Measurements from ENCODE around the gene ZDHHC9. TPM values are rescaled to one million over a fixed set of nuclear protein-coding genes. Genes with fewer than 3 reads are reported as not detected.

The ZDHHC9 gene
- total and polyA plus RNA-seq, 3 donors from 2014 or later, result 6.9 to 9.4 (median 7.3) TPM

DNA sequence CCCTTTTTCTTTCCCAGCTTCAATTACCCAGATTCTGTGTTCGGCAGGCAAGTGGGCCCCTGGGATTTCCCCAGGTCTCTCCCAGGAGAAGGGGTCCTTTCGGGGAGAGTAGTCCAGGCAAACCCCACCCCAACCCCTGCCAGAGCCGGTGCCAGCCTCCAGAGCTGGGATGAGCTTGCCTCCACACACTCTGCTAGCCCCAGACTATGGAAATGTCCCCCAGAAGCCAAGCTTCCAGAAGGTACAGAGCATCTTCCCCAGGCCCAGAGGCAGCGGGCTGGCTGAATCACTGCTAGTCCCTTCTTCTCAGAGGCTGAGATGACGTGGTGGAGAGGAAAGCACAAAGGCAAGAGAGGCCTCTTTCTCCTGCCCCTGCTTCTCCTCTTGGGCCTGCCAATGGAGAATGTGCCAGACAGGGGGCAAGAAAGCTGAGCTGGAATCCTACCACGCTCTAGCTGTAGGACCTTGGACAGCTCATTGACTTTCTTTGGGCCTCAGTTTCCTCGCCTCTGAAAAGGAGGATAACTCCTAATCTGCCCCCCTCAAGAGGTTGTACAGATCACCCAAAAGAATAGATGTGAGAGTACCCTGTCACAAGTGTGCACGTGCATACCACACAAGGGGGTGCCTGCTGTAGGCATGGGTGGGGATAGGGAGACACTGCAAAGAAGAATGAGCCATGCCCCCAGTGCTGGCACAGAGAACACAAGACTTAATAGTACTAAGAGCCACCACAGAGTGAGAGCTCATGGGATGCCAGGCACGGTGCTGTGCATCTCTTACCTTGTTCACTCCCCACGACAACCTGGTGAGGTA lies 61.8 kb downstream of the ZDHHC9 start:
- no peaks in the 10 kb centered on the region for H3K4me1 ChIP-seq

DNA sequence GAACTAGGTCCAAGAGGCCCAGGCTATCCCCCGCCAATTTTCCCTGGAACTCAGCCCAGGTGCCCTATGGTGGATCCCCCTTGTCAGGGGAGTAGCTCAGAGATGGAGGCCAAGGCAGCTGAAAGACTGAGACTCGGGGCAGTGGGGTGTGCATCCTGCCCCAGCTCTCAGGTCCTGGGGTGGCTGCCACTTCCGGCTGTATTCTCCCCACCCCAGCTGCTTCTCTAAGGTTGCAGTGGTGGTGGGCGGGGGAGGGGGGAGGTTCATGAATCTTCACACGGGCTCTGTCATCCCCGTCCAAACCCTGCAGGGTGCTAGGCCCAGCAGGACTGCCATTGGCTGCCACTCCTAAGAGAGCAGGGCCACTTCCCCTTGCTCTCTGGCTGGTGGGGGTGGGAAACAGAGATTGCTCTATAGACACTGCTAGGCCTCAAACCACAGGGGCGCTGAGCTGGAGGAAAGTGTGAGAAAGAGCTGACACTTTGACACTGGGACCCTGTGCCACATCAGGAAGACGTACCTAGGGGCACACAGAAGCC lies 62.5 kb downstream of the ZDHHC9 start:
- intact Hi-C loops (cut with DNase I; ENCODE audit: low total_unique reads), result no loop called here
- TF ChIP-seq, protein P1, sequence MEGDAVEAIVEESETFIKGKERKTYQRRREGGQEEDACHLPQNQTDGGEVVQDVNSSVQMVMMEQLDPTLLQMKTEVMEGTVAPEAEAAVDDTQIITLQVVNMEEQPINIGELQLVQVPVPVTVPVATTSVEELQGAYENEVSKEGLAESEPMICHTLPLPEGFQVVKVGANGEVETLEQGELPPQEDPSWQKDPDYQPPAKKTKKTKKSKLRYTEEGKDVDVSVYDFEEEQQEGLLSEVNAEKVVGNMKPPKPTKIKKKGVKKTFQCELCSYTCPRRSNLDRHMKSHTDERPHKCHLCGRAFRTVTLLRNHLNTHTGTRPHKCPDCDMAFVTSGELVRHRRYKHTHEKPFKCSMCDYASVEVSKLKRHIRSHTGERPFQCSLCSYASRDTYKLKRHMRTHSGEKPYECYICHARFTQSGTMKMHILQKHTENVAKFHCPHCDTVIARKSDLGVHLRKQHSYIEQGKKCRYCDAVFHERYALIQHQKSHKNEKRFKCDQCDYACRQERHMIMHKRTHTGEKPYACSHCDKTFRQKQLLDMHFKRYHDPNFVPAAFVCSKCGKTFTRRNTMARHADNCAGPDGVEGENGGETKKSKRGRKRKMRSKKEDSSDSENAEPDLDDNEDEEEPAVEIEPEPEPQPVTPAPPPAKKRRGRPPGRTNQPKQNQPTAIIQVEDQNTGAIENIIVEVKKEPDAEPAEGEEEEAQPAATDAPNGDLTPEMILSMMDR (IDR thresholded peaks at IDR 0.05), result no peak
- no peak for TF ChIP-seq POLR2A (IDR thresholded peaks at IDR 0.05)
- H3K27me3 ChIP-seq, result no peaks in the 10 kb centered on the region
- no peak overlapping the region for H3K27ac ChIP-seq
- no peak overlapping the region for H3K4me3 ChIP-seq
- WGBS, 2 donors, result 74 to 92% methylated on average over 2 to 5 of the region's 8 CpGs
- H3K9me3 ChIP-seq, result no peaks in the 10 kb centered on the region
- peak; percentile 19 for DNase-seq
- no peaks in the 10 kb centered on the region for H3K36me3 ChIP-seq (ENCODE audit: low read depth, missing control alignments)
- H3K4me1 ChIP-seq, result no peaks in the 10 kb centered on the region

More for the DNA sequence above, 61.8 kb downstream of the ZDHHC9 start:
- no peak for TF ChIP-seq POLR2A (IDR thresholded peaks at IDR 0.05)
- TF ChIP-seq, protein P1 (IDR thresholded peaks at IDR 0.05), result no peak
- intact Hi-C loops (cut with DNase I; ENCODE audit: low total_unique reads), result no loop called here
- Histone ChIP-seq H3K36me3 (ENCODE audit: low read depth, missing control alignments) (no peaks in the 10 kb centered on the region), H3K9me3 (no peaks in the 10 kb centered on the region), H3K27ac (no peak overlapping the region), H3K27me3 (no peaks in the 10 kb centered on the region), H3K4me3 (no peak overlapping the region)
- 94 to 95% methylated on average over 6 to 10 of the region's 10 CpGs for WGBS, 2 donors
- DNase-seq, result no peak

DNA sequence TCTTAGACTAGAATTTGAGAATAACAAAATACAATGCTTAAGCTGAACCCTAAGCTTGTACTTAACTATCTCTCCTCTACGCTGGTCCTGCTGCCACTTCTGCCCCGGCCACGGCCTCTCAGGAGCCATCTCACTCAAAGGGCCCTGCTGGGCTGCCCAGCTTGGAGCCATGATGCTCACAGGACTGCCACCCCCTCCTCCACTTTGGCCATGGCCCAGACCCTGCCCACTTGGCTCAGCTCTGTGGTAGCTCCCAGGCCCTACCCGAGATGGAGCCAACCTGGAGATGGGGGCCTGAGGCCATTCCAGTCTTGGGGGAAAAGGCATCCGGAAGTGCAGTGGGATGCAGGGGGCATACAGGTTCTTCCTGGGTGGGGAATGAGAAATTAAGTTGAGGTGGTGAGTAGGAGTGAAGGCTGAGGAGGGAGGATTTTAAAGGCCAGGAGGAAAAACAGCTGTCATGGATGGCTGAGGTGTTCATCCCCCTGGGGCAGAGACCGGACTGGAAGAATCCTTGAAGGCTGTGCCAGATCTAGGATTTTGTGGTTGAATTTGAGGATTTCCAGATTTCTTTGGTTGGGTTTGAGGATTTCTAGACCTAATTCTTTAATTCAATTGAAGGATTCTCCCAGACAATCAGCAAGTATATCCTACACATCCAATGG lies 63.1 kb downstream of the ZDHHC9 start:
- WGBS, 2 donors, result 88 to 90% methylated on average over 6 of the region's 6 CpGs

DNA sequence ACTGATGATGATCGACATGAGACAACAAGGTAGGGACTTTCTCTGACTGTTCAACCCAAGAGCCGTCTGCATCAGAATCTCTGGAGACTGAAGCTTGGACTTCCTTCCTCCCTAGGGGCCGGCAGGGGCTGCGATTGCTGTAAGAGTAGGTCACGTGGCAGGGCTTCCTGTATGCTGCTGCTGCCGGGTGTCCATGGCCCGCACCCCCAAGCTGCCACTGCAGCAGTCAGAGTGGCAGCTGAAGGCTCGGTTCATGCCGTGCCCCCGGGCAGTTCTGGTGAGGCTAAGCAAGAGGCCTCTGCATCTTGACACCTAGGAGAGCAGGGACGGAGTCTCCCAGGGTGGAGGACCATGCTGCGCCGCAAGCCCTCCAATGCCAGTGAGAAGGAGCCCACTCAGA lies 63.9 kb downstream of the ZDHHC9 start, which contains the start of gene SASH3:
Gene SASH3 (plus strand): TSS at position 203 of the 400 bp plus-strand sequence. CDS start 149 bp downstream, at position 352.
- DNase-seq, result peak; percentile 17
- H3K9me3 ChIP-seq, result no peaks in the 10 kb centered on the region
- 90 to 93% methylated on average over 1 to 9 of the region's 13 CpGs for WGBS, 2 donors
- no peaks in the 10 kb centered on the region for H3K4me1 ChIP-seq
- intact Hi-C loops (cut with DNase I; ENCODE audit: low total_unique reads), result no loop called here
- TF ChIP-seq, protein P1 (IDR thresholded peaks at IDR 0.05), result no peak
- TF ChIP-seq POLR2A (IDR thresholded peaks at IDR 0.05), result no peak
- no peaks in the 10 kb centered on the region for H3K27me3 ChIP-seq
- no peak within 1 kb of the TSS for H3K27ac ChIP-seq
- no peaks in the 10 kb centered on the region for H3K36me3 ChIP-seq (ENCODE audit: low read depth, missing control alignments)
- H3K4me3 ChIP-seq, result no peak within 1 kb of the TSS

More for the DNA sequence above, 63.1 kb downstream of the ZDHHC9 start:
- no peak overlapping the region for H3K4me3 ChIP-seq
- intact Hi-C loops (cut with DNase I; ENCODE audit: low total_unique reads), result no loop called here
- DNase-seq, result no peak
- H3K36me3 ChIP-seq (ENCODE audit: low read depth, missing control alignments), result no peaks in the 10 kb centered on the region
- H3K27me3 ChIP-seq, result no peaks in the 10 kb centered on the region
- no peaks in the 10 kb centered on the region for H3K4me1 ChIP-seq
- H3K27ac ChIP-seq, result no peak overlapping the region
- TF ChIP-seq, protein P1 (IDR thresholded peaks at IDR 0.05), result no peak
- TF ChIP-seq POLR2A (IDR thresholded peaks at IDR 0.05), result no peak
- no peaks in the 10 kb centered on the region for H3K9me3 ChIP-seq
